COLO668 (cell line): ENCODE data around the gene CEP95.
"Not testable (repeated sequence)": the region's sequence is repeated elsewhere in the genome, so short reads cannot be mapped to it uniquely, and the experiment has no call there.

Experiments
- DNase-seq: peaks from one replicate; lab custom pipeline; 2025; ENCODE audit not compliant: unreplicated experiment; lab: John Stamatoyannopoulos, UW

CEP95 gene

DNA sequence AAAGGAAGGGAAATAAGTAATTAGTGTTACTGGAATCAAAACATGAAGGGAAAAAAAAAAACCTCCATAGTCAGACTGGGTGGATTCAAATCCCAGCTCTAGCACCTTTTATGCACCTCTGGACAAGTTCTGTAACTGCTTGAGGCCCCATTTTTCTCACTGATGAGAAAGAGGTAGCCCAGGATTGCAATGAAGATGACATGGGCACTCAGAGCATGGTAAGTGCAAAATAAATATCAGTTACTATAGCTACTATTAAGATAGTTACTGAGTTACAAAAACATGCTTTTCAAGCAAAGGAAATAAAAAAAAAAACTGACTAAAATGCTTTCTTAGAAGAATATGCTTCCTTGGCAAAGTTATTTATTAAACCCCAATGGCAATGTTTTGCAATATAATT lies 58.8 kb downstream of the CEP95 start:
- no peak for DNase-seq

DNA sequence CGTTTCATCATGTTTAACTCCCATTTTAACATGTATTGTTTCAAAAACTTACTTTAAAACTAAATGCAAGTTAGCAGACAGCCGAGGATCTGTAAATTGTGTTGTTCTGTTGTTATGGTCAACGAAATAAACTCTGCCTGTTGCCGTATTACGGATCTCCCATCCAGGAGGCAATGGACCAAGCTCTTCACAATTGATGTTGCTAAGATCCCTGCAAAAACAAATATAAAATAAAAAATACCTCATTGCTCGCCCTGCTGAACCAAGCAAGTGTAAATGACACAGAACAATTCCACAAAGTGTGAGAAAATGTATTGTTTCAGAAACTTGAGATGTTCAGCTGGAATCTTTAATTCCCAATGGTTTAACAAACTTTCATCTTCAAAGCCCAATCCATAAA lies 65.0 kb downstream of the CEP95 start:
- no peak for DNase-seq

DNA sequence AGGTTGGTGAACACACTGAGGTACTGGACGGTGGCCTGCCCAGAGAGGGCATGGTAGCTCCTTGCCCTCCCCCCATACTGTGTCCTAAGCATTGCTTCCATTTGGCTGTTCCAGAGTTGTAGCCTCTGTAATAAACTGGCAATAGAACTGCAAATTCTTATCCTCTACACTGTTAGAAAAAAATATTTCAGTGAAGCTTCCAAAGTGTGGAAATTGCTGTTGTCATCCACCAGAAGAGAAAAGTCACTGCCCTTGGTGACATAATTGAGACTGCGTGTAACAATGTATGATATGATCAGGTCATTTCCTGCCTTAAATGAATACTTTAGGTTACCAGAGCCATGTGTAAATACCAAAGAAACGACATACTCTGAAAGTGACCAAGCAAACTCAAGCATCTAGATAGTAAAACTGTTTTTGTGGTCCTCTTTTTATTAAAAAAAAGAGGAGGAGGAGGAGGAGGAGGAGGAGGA lies 65.9 kb downstream of the CEP95 start:
- no peak for DNase-seq

GRCh38 chr17:64573214-64573613 lies 66.4 kb downstream of the CEP95 start:
- DNase-seq: no peak

DNA sequence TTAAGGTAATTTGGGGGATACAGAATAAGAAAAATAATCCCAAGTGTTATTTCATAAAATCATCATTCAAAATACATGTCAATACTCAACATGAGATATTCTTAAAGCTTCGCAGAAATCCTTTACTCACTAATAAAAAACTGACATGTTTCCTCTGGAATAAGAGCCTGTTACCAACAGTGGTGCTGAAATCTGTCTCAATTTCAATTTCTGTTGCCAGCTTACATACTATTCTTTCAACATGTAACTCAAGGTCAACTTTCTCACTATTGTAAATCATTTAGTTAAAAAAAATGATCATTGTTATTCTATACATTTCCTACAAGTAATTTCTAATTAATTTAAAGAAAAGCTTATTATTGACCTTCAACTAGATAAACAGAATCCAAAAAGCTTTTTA lies 67.9 kb downstream of the CEP95 start:
- DNase-seq: no peak

DNA sequence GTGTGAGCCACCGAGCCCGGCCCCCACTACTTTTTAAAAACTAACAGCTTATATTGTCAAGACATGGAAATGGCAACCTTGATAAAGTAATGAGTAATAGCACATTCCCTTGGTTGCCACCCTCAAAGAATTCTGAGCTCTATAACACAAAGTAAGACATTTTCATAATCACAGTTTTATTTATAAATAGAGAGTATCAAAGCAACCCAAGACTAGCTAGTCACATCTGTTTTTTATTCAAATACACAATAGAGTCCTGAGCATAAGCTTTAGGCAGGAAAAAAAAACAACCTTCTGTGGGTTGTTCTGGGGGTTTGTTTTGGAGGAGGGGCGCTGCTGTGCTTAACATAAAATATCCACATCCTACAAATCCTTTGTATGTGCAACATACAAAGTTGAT lies 68.7 kb downstream of the CEP95 start:
- no peak for DNase-seq

GRCh38 chr17:64577025-64577424 lies 70.2 kb downstream of the CEP95 start:
- not testable (repeated sequence) for DNase-seq

- no peak for DNase-seq
Observed at GRCh38 chr17:64579917-64580316, 73.1 kb downstream of the CEP95 start.

- DNase-seq: no peak
Observed at GRCh38 chr17:64580384-64581315, 73.9 kb downstream of the CEP95 start.

GRCh38 chr17:64583038-64583437 lies 76.3 kb downstream of the CEP95 start:
- DNase-seq: no peak

DNA sequence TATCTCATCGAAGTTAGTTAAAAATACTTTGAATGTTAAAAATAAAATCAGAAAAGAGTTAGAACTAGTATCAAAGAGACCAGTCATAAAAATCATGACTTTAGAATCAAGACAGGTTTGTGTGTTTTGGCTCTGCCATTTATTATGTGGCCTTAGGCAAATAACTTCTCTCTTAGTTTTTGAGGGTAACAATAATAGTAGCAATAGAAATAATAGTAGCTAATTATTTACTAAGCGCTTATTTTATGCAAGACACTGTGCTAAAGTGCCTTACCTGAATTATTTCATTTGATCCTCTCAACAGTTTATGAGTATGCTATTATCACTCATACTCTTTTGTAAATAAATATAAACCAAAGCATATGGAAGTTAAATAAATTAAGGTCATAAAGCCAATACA lies 78.4 kb downstream of the CEP95 start:
- no peak for DNase-seq
